Fibroblast of skin of left quadriceps (primary cell): ENCODE results near the gene DOK7.
"Not testable (repeated sequence)": the region's sequence is repeated elsewhere in the genome, so short reads cannot be mapped to it uniquely, and the experiment has no call there.

Experiments used
- DNase-seq, 2 experiments: peaks; one replicate each; pipeline ENCODE4 v3.0.0-alpha.2; 2013; ENCODE audit warnings: low read depth in 2 of 2

DOK7 gene

GRCh38 chr4:3502941-3503936, 40.1 kb downstream of the DOK7 start:
- DNase-seq = no peak

- DNase-seq = no peak
Measured at GRCh38 chr4:3505231-3505630, 42.1 kb downstream of the DOK7 start.

- DNase-seq = no peak
Measured at GRCh38 chr4:3508542-3508941, 45.4 kb downstream of the DOK7 start.

GRCh38 chr4:3510481-3510880, 47.4 kb downstream of the DOK7 start:
- no peak for DNase-seq

GRCh38 chr4:3511187-3511586, 48.1 kb downstream of the DOK7 start:
- no peak for DNase-seq

- DNase-seq = not testable (repeated sequence)
Measured at GRCh38 chr4:3511601-3512000, 48.5 kb downstream of the DOK7 start.

- DNase-seq = no peak
Measured at GRCh38 chr4:3512279-3512678, 49.2 kb downstream of the DOK7 start.

- DNase-seq = no peak
Measured at GRCh38 chr4:3512719-3513118, 49.6 kb downstream of the DOK7 start.

- no peak for DNase-seq
Measured at GRCh38 chr4:3513807-3514206, 50.7 kb downstream of the DOK7 start.

- no peak for DNase-seq
Measured at GRCh38 chr4:3514221-3514780, 51.2 kb downstream of the DOK7 start.

- DNase-seq = no peak
Measured at GRCh38 chr4:3514806-3515501, 51.8 kb downstream of the DOK7 start.

GRCh38 chr4:3515646-3516045, 52.5 kb downstream of the DOK7 start:
- DNase-seq = no peak

GRCh38 chr4:3516061-3516835, 53.1 kb downstream of the DOK7 start:
- no peak for DNase-seq

GRCh38 chr4:3516836-3517730, 54.0 kb downstream of the DOK7 start:
- no peak for DNase-seq

- DNase-seq = no peak
Measured at GRCh38 chr4:3517731-3518510, 54.8 kb downstream of the DOK7 start.

GRCh38 chr4:3518511-3518880, 55.4 kb downstream of the DOK7 start:
- no peak for DNase-seq

- DNase-seq = no peak
Measured at GRCh38 chr4:3518941-3519340, 55.8 kb downstream of the DOK7 start.

GRCh38 chr4:3519468-3520264, 56.6 kb downstream of the DOK7 start:
- no peak for DNase-seq

- DNase-seq = no peak
Measured at GRCh38 chr4:3520276-3520675, 57.2 kb downstream of the DOK7 start.
